HG02678 (cell line): ENCODE data around the gene ARTN.

Source experiments
- ATAC-seq: cut with Tn5 transposase; IDR thresholded peaks from one replicate; pipeline ENCODE4 v1.9.1; 2021; ENCODE audit warnings: mild to moderate bottlenecking, moderate library complexity; ENCODE audit not compliant: unreplicated experiment

The ARTN gene

GRCh38 chr1:43921022-43921421 lies 12.6 kb upstream of the ARTN start:
- ATAC-seq: no peak

- no peak for ATAC-seq
These were observed 9.1 kb upstream of the ARTN start for GRCh38 chr1:43924516-43924915.

- ATAC-seq: no peak
These were observed 7.8 kb upstream of the ARTN start for GRCh38 chr1:43925846-43926245.

- no peak for ATAC-seq
These were observed 3.2 kb upstream of the ARTN start for GRCh38 chr1:43930168-43930948.

- ATAC-seq: no peak
These were observed 2.7 kb upstream of the ARTN start for GRCh38 chr1:43930949-43931275.

- ATAC-seq: no peak
These were observed 1.6 kb upstream of the ARTN start for GRCh38 chr1:43931711-43932660.

GRCh38 chr1:43932786-43933385 lies 715 bp upstream of the ARTN start:
- no peak for ATAC-seq

GRCh38 chr1:43934101-43934985 lies 742 bp downstream of the ARTN start:
- no peak for ATAC-seq

GRCh38 chr1:43934986-43935324 lies 1.4 kb downstream of the ARTN start:
- ATAC-seq: no peak

- ATAC-seq: no peak
These were observed 2.3 kb downstream of the ARTN start for GRCh38 chr1:43935711-43936427.

- no peak for ATAC-seq
These were observed 3.0 kb downstream of the ARTN start for GRCh38 chr1:43936431-43937151.

GRCh38 chr1:43937179-43937865 lies 3.7 kb downstream of the ARTN start:
- ATAC-seq: no peak

- ATAC-seq: no peak
These were observed 4.8 kb downstream of the ARTN start for GRCh38 chr1:43938383-43938782.

GRCh38 chr1:43938892-43939587 lies 5.4 kb downstream of the ARTN start:
- no peak for ATAC-seq

GRCh38 chr1:43942411-43942810 lies 8.8 kb downstream of the ARTN start:
- no peak for ATAC-seq

- no peak for ATAC-seq
These were observed 11.3 kb downstream of the ARTN start for GRCh38 chr1:43944860-43945259.

- no peak for ATAC-seq
These were observed 12.2 kb downstream of the ARTN start for GRCh38 chr1:43945674-43946235.
